DND-41 (cell line): Measurements from ENCODE around the gene SAMD9L.

Experiments
- ATAC-seq: fragments of 200-7000 bp; cut with Tn5 transposase; 3 replicates; pipeline ENCODE4 v1.9.1; 2021; ENCODE audit warnings: low read depth; ENCODE audit not compliant: insufficient read depth
- DNase-seq: peaks from one replicate; pipeline ENCODE4 v3.0.0-alpha.2; 2020
- H2AFZ ChIP-seq: 2 replicates; pipeline ENCODE4 v1.6.0; 2012; ENCODE audit warnings: low read depth, low read length
- H3K27ac ChIP-seq: 2 replicates; pipeline ENCODE4 v1.5.1; 2012; ENCODE audit warnings: low read length, inconsistent platforms
- H3K27me3 ChIP-seq: fragments of 200-600 bp; sonication (generic); 2 replicates; pipeline ENCODE4 v1.6.0; 2012; ENCODE audit warnings: low read length, mild to moderate bottlenecking, inconsistent platforms; ENCODE audit not compliant: insufficient read depth, poor library complexity
- H3K36me3 ChIP-seq: 2 replicates; pipeline ENCODE4 v1.5.1; 2012; ENCODE audit warnings: low read length, inconsistent platforms; ENCODE audit not compliant: insufficient read depth
- H3K4me1 ChIP-seq: 2 replicates; pipeline ENCODE4 v1.5.1; 2012; ENCODE audit warnings: mild to moderate bottlenecking, low read length; ENCODE audit not compliant: insufficient read depth
- H3K4me2 ChIP-seq: 2 replicates; pipeline ENCODE4 v1.6.0; 2012; ENCODE audit warnings: mild to moderate bottlenecking, moderate library complexity, low read length, inconsistent platforms; ENCODE audit not compliant: insufficient read depth
- H3K4me3 ChIP-seq, 2 experiments: fragments of 200-600 bp in 1 of 2; shearing (Covaris generic) in 1 of 2; 2 replicates each; pipeline ENCODE4 v1.5.1; 2012 to 2016; ENCODE audit warnings: inconsistent platforms in 2 of 2, low read length in 2 of 2, mild to moderate bottlenecking in 2 of 2, low read depth in 1 of 2, moderate library complexity in 1 of 2
- H3K79me2 ChIP-seq: 2 replicates; pipeline ENCODE4 v1.6.0; 2012; ENCODE audit warnings: low read length, inconsistent platforms; ENCODE audit not compliant: insufficient read depth
- H3K9ac ChIP-seq: 2 replicates; pipeline ENCODE4 v1.6.0; 2012; ENCODE audit warnings: low read depth, mild to moderate bottlenecking, inconsistent platforms, low read length, moderate library complexity
- H3K9me3 ChIP-seq: 2 replicates; pipeline ENCODE4 v1.5.1; 2012; ENCODE audit warnings: low read length, moderate library complexity, mild to moderate bottlenecking, inconsistent platforms; ENCODE audit not compliant: insufficient read depth, severe bottlenecking
- H4K20me1 ChIP-seq: 2 replicates; pipeline ENCODE4 v1.6.0; 2012; ENCODE audit warnings: low read length; ENCODE audit not compliant: insufficient read depth
- EZH2 ChIP-seq: IDR thresholded peaks from 3 replicates; pipeline ENCODE4 v1.6.1; 2012; ENCODE audit warnings: borderline replicate concordance, low read depth, mild to moderate bottlenecking, moderate library complexity, low read length, inconsistent platforms; ENCODE audit not compliant: severe bottlenecking
- TF ChIP-seq, protein P1 (sequence below): IDR thresholded peaks from 2 replicates; pipeline ENCODE4 v1.5.1; 2012; ENCODE audit warnings: borderline replicate concordance, low read length, moderate library complexity, mild to moderate bottlenecking; ENCODE audit not compliant: poor library complexity, severe bottlenecking; ENCODE audit errors: extremely low read depth

The SAMD9L gene

DNA sequence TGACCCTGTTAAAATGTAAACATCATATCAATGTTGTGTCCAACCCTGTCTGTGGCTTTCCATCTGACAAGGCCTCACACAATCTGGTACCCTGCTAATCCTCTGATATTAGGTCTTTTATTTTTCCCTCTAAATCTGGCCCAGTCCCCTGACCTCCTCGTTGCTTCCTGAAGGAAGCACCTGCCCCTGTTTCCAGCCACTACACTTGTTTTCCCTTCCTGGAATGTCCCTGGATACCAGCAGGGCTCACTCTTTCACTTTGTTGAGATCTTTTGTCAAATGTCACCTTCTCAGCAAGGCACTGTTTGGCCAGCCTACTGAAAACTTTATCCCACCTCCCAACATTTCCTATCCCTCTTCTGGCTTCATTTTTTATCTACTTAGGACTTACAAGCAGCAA, 2.1 kb downstream of the SAMD9L start:
- Histone ChIP-seq H3K79me2 (peaks cover 22% of the 10 kb centered on the region), H3K9ac (peak overlapping the region; percentile 61; the same call in 1 of the 2 replicates), H4K20me1 (no peaks in the 10 kb centered on the region), H2AFZ (no peak overlapping the region), H3K27me3 (no peaks in the 10 kb centered on the region), H3K9me3 (no peaks in the 10 kb centered on the region), H3K36me3 (peaks cover 38% of the 10 kb centered on the region), H3K4me3 (no peak overlapping the region), H3K4me2 (peak overlapping the region; percentile 88), H3K27ac (peak overlapping the region; percentile 81; the same call in 1 of the 2 replicates), H3K4me1 (peaks cover 27% of the 10 kb centered on the region)
- ATAC-seq: no peak
- no peak for DNase-seq
- no peak for TF ChIP-seq EZH2
- TF ChIP-seq, protein P1, sequence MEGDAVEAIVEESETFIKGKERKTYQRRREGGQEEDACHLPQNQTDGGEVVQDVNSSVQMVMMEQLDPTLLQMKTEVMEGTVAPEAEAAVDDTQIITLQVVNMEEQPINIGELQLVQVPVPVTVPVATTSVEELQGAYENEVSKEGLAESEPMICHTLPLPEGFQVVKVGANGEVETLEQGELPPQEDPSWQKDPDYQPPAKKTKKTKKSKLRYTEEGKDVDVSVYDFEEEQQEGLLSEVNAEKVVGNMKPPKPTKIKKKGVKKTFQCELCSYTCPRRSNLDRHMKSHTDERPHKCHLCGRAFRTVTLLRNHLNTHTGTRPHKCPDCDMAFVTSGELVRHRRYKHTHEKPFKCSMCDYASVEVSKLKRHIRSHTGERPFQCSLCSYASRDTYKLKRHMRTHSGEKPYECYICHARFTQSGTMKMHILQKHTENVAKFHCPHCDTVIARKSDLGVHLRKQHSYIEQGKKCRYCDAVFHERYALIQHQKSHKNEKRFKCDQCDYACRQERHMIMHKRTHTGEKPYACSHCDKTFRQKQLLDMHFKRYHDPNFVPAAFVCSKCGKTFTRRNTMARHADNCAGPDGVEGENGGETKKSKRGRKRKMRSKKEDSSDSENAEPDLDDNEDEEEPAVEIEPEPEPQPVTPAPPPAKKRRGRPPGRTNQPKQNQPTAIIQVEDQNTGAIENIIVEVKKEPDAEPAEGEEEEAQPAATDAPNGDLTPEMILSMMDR: no peak

DNA sequence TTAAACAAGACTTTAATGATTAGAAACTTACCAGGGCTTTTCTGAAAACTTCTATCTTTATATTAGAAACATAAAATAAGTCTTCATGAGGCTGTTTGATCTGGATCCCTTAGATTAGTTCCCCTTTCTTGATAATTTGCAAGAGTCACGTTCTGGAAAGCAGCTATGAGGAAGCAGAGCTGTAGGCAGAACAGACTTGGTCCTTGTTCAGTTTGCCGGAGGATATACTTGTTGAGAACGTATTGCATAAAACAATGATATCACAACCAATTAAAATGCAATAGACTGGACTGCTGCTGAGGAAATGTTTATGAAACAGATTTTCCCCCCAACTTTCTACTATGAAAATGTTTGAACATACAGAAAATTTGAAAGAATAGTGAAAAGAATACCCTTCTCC, 2.8 kb downstream of the SAMD9L start:
- DNase-seq: no peak
- Histone ChIP-seq H4K20me1 (no peaks in the 10 kb centered on the region), H3K27me3 (no peaks in the 10 kb centered on the region), H3K9me3 (no peaks in the 10 kb centered on the region), H3K36me3 (peaks cover 44% of the 10 kb centered on the region), H2AFZ (no peak overlapping the region), H3K27ac (no peak overlapping the region), H3K4me1 (peaks cover 27% of the 10 kb centered on the region), H3K9ac (no peak overlapping the region), H3K4me3 (no peak overlapping the region), H3K79me2 (peaks cover 22% of the 10 kb centered on the region), H3K4me2 (peak overlapping the region; percentile 88; the same call in 1 of the 2 replicates)
- no peak for ATAC-seq
- no peak for TF ChIP-seq EZH2
- TF ChIP-seq, protein P1: no peak

DNA sequence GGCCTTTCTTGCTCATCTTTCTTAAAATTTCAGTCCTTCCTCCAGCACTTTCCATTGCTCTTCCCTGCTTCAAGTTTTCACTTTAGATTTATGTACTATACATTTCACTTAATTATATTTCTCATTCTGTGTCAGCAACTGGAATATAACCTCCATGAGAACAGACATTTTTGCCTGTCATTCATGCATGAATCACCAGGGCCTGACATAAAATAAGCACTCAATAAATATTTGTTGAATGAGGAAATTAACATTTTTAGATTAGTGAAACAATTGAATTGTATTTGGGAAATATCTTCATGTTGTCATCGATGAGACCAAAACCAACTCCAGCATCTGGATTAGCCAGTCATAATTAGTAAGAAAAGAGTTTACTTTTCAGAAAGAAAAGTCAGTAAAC, 6.1 kb downstream of the SAMD9L start:
- H3K27ac ChIP-seq: no peak overlapping the region
- no peak overlapping the region for H3K9ac ChIP-seq
- H3K9me3 ChIP-seq: no peaks in the 10 kb centered on the region
- H3K4me1 ChIP-seq: peaks cover 15% of the 10 kb centered on the region
- TF ChIP-seq, protein P1: no peak
- no peak for TF ChIP-seq EZH2
- DNase-seq (no peak), ATAC-seq (no peak)
- H4K20me1 ChIP-seq: no peaks in the 10 kb centered on the region
- H3K4me3 ChIP-seq: no peak overlapping the region
- H3K36me3 ChIP-seq: peaks cover 66% of the 10 kb centered on the region
- no peak overlapping the region for H3K4me2 ChIP-seq
- H3K79me2 ChIP-seq: peaks cover 15% of the 10 kb centered on the region
- H2AFZ ChIP-seq: no peak overlapping the region
- H3K27me3 ChIP-seq: no peaks in the 10 kb centered on the region

DNA sequence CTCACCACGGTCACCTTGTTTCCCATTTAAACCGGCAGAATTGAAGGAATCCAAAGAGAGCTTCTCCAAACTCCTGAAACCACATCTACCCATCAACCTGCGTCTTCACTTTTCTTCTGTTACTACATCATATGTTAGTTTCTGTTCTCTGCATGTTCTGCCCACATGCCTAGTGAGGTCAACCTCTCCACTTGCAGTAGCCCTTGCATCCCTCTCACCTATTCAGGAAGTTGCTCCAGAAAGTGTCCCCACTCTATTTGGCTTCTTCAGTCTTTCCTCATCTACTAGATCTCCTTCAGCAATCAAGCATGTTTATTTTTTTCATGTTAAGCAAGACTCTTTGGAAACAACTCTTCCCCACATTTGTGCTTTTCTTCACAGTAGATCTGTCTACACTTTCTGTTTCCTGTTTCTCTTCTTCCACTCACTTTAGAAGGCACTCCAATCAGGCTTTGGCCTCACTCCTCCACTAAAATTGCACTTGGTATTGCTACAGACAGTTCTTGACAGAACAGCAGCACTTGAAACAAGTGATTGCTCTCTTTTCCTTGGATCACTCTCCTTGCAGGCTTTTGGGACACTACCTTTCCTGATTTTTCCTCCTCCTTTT, 7.5 kb downstream of the SAMD9L start:
- Histone ChIP-seq H3K36me3 (peaks cover 76% of the 10 kb centered on the region), H3K27ac (no peak overlapping the region), H3K4me2 (no peak overlapping the region), H3K9ac (no peak overlapping the region), H3K27me3 (no peaks in the 10 kb centered on the region), H4K20me1 (no peaks in the 10 kb centered on the region), H3K9me3 (no peaks in the 10 kb centered on the region), H3K4me1 (peaks cover under 1% of the 10 kb centered on the region; the same call in 1 of the 2 replicates), H3K4me3 (no peak overlapping the region), H3K79me2 (peaks cover under 1% of the 10 kb centered on the region; the same call in 1 of the 2 replicates), H2AFZ (no peak overlapping the region)
- ATAC-seq (no peak), DNase-seq (no peak)
- no peak for TF ChIP-seq EZH2
- TF ChIP-seq, protein P1: no peak
